ENCODE results near the gene IFNG-AS1. TPM values are rescaled to one million over a fixed set of nuclear protein-coding genes. Genes with fewer than 3 reads are reported as not detected.

IFNG-AS1 gene
- total RNA-seq, 4 donors from 2014 or later: not detected

GRCh38 chr12:68011206-68011881 is 22.1 kb downstream of the IFNG-AS1 start:
- no peaks in the 10 kb centered on the region for H3K9me3 ChIP-seq
- H3K4me3 ChIP-seq: no peak overlapping the region
- H3K4me1 ChIP-seq: no peaks in the 10 kb centered on the region
- no peak for TF ChIP-seq POLR2A (IDR thresholded peaks at IDR 0.05)
- no peak for TF ChIP-seq CTCF (IDR thresholded peaks at IDR 0.05)
- TF ChIP-seq EP300 (IDR thresholded peaks at IDR 0.05): no peak
- no peak for TF ChIP-seq POLR2AphosphoS5 (IDR thresholded peaks at IDR 0.05)
- WGBS, 2 donors (ENCODE audit: low coverage in 1 of 2): 70 to 87% methylated on average over 5 to 6 of the region's 6 CpGs
- H3K27me3 ChIP-seq: no peaks in the 10 kb centered on the region
- no peak for ATAC-seq
- no peaks in the 10 kb centered on the region for H3K36me3 ChIP-seq
- no peak overlapping the region for H3K27ac ChIP-seq

GRCh38 chr12:68011882-68012207 is 22.6 kb downstream of the IFNG-AS1 start:
- no peaks in the 10 kb centered on the region for H3K4me1 ChIP-seq
- H3K27ac ChIP-seq: no peak overlapping the region
- H3K36me3 ChIP-seq: no peaks in the 10 kb centered on the region
- ATAC-seq: no peak
- no peak overlapping the region for H3K4me3 ChIP-seq
- no peaks in the 10 kb centered on the region for H3K27me3 ChIP-seq
- no peaks in the 10 kb centered on the region for H3K9me3 ChIP-seq
- 97 to 100% methylated on average over 2 of the region's 2 CpGs for WGBS, 2 donors (ENCODE audit: low coverage in 1 of 2)
- TF ChIP-seq EP300 (IDR thresholded peaks at IDR 0.05) (no peak), CTCF (IDR thresholded peaks at IDR 0.05) (no peak), POLR2AphosphoS5 (IDR thresholded peaks at IDR 0.05) (no peak), POLR2A (IDR thresholded peaks at IDR 0.05) (no peak)

GRCh38 chr12:68012712-68013111 is 23.5 kb downstream of the IFNG-AS1 start:
- Histone ChIP-seq H3K4me3 (no peak overlapping the region), H3K27me3 (no peaks in the 10 kb centered on the region), H3K9me3 (no peaks in the 10 kb centered on the region), H3K27ac (no peak overlapping the region), H3K36me3 (no peaks in the 10 kb centered on the region), H3K4me1 (no peaks in the 10 kb centered on the region)
- ATAC-seq: no peak
- TF ChIP-seq POLR2AphosphoS5 (IDR thresholded peaks at IDR 0.05) (no peak), EP300 (IDR thresholded peaks at IDR 0.05) (no peak), CTCF (IDR thresholded peaks at IDR 0.05) (no peak), POLR2A (IDR thresholded peaks at IDR 0.05) (no peak)
- WGBS, 2 donors (ENCODE audit: low coverage in 1 of 2): 84 to 96% methylated on average over 2 of the region's 2 CpGs

GRCh38 chr12:68013181-68013580 is 23.9 kb downstream of the IFNG-AS1 start:
- no peak for ATAC-seq

More at GRCh38 chr12:68013181-68013580, 23.9 kb downstream of the IFNG-AS1 start:
- H3K4me3 ChIP-seq: no peak overlapping the region
- no peaks in the 10 kb centered on the region for H3K27me3 ChIP-seq
- TF ChIP-seq POLR2AphosphoS5 (IDR thresholded peaks at IDR 0.05) (no peak), CTCF (IDR thresholded peaks at IDR 0.05) (no peak), POLR2A (IDR thresholded peaks at IDR 0.05) (no peak), EP300 (IDR thresholded peaks at IDR 0.05) (no peak)
- WGBS, 2 donors (ENCODE audit: low coverage in 1 of 2): 77% methylated on average over 1 of the region's 1 CpG; no CpG with 5 or more reads in 1 of the 2 donors
- no peak overlapping the region for H3K27ac ChIP-seq
- H3K9me3 ChIP-seq: no peaks in the 10 kb centered on the region
- H3K4me1 ChIP-seq: no peaks in the 10 kb centered on the region
- H3K36me3 ChIP-seq: no peaks in the 10 kb centered on the region

All from gastroesophageal sphincter (tissue), 4 donors.